ENCODE results near the gene ZNF644.

DNA sequence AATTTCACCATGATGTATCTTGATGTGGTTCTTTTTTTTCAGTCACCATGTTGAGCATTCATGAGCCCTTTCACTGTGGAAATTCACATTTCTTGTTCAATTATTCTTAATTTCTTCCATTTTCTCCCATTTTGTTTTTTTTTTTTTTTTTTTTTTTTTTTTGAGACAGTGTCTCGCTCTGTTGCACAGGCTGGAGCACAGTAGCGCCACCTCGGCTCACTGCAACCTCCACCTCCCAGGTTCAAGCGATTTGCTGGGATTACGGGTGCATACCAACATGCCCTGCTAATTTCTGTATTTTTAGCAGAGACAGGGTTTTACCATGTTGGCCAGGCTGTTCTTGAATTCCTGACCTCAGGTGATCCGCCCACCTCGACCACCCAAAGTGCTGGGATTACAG is 14.7 kb downstream of the ZNF644 start:
- TF ChIP-seq, protein P1, sequence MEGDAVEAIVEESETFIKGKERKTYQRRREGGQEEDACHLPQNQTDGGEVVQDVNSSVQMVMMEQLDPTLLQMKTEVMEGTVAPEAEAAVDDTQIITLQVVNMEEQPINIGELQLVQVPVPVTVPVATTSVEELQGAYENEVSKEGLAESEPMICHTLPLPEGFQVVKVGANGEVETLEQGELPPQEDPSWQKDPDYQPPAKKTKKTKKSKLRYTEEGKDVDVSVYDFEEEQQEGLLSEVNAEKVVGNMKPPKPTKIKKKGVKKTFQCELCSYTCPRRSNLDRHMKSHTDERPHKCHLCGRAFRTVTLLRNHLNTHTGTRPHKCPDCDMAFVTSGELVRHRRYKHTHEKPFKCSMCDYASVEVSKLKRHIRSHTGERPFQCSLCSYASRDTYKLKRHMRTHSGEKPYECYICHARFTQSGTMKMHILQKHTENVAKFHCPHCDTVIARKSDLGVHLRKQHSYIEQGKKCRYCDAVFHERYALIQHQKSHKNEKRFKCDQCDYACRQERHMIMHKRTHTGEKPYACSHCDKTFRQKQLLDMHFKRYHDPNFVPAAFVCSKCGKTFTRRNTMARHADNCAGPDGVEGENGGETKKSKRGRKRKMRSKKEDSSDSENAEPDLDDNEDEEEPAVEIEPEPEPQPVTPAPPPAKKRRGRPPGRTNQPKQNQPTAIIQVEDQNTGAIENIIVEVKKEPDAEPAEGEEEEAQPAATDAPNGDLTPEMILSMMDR (IDR thresholded peaks at IDR 0.05 in 2 of 3, conservative IDR thresholded peaks at IDR 0.05 in 1 of 3; ENCODE audit: borderline replicate concordance in 1 of 3, insufficient read depth in 1 of 3, low read depth in 2 of 3, low read length in 2 of 3), result no peak
- TF ChIP-seq POLR2A (IDR thresholded peaks at IDR 0.05; ENCODE audit: borderline replicate concordance, extremely low read depth, insufficient read depth, insufficient read length) (no peak), EZH2phosphoT487 (IDR thresholded peaks at IDR 0.05; ENCODE audit: borderline replicate concordance) (no peak), TCF7L2 (IDR thresholded peaks at IDR 0.05; ENCODE audit: borderline replicate concordance, extremely low read depth, insufficient read depth, insufficient read length) (no peak), YY1 (IDR thresholded peaks at IDR 0.05; ENCODE audit: extremely low read depth, insufficient replicate concordance, low read depth, low read length) (no peak), EZH2 (IDR thresholded peaks at IDR 0.05) (no peak)
- TF ChIP-seq, protein P2, sequence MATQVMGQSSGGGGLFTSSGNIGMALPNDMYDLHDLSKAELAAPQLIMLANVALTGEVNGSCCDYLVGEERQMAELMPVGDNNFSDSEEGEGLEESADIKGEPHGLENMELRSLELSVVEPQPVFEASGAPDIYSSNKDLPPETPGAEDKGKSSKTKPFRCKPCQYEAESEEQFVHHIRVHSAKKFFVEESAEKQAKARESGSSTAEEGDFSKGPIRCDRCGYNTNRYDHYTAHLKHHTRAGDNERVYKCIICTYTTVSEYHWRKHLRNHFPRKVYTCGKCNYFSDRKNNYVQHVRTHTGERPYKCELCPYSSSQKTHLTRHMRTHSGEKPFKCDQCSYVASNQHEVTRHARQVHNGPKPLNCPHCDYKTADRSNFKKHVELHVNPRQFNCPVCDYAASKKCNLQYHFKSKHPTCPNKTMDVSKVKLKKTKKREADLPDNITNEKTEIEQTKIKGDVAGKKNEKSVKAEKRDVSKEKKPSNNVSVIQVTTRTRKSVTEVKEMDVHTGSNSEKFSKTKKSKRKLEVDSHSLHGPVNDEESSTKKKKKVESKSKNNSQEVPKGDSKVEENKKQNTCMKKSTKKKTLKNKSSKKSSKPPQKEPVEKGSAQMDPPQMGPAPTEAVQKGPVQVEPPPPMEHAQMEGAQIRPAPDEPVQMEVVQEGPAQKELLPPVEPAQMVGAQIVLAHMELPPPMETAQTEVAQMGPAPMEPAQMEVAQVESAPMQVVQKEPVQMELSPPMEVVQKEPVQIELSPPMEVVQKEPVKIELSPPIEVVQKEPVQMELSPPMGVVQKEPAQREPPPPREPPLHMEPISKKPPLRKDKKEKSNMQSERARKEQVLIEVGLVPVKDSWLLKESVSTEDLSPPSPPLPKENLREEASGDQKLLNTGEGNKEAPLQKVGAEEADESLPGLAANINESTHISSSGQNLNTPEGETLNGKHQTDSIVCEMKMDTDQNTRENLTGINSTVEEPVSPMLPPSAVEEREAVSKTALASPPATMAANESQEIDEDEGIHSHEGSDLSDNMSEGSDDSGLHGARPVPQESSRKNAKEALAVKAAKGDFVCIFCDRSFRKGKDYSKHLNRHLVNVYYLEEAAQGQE (IDR thresholded peaks at IDR 0.05; ENCODE audit: low read depth), result no peak
- TF ChIP-seq, protein P3, sequence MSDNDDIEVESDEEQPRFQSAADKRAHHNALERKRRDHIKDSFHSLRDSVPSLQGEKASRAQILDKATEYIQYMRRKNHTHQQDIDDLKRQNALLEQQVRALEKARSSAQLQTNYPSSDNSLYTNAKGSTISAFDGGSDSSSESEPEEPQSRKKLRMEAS (IDR thresholded peaks at IDR 0.05), result no peak
